Astrocyte (in vitro differentiated cells and primary cell): ENCODE data around the gene CHD6.

Experiments used
- EZH2 ChIP-seq: IDR thresholded peaks from 2 replicates; pipeline ENCODE4 v1.6.1; 2012; ENCODE audit warnings: mild to moderate bottlenecking, low read length, inconsistent platforms; ENCODE audit not compliant: insufficient read depth
- TF ChIP-seq, protein P1 (sequence below): IDR thresholded peaks from 2 replicates; pipeline ENCODE4 v1.5.1; 2011; ENCODE audit warnings: low read depth, mild to moderate bottlenecking, inconsistent platforms, low read length, moderate library complexity; ENCODE audit not compliant: insufficient read depth

- TF ChIP-seq, protein P1, sequence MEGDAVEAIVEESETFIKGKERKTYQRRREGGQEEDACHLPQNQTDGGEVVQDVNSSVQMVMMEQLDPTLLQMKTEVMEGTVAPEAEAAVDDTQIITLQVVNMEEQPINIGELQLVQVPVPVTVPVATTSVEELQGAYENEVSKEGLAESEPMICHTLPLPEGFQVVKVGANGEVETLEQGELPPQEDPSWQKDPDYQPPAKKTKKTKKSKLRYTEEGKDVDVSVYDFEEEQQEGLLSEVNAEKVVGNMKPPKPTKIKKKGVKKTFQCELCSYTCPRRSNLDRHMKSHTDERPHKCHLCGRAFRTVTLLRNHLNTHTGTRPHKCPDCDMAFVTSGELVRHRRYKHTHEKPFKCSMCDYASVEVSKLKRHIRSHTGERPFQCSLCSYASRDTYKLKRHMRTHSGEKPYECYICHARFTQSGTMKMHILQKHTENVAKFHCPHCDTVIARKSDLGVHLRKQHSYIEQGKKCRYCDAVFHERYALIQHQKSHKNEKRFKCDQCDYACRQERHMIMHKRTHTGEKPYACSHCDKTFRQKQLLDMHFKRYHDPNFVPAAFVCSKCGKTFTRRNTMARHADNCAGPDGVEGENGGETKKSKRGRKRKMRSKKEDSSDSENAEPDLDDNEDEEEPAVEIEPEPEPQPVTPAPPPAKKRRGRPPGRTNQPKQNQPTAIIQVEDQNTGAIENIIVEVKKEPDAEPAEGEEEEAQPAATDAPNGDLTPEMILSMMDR: no peak
- no peak for TF ChIP-seq EZH2
Measured at GRCh38 chr20:41482647-41483552, 135.3 kb downstream of the CHD6 start.
